Measurements from ENCODE around the gene MAGOHB. TPM values are rescaled to one million over a fixed set of nuclear protein-coding genes. Genes with fewer than 3 reads are reported as not detected.

MAGOHB gene
- total RNA-seq, 4 donors from 2014 or later = 7.7 to 28.9 (median 9.8) TPM

- DNase-seq = no peak
- H3K4me1 ChIP-seq = no peaks in the 10 kb centered on the region
- no peak overlapping the region for H3K4me3 ChIP-seq
- no peak for TF ChIP-seq POLR2A (IDR thresholded peaks at IDR 0.05)
- no peak for TF ChIP-seq CTCF (IDR thresholded peaks at IDR 0.05)
- peak overlapping the region in 1 of 4 donors; percentile 17 for H3K27ac ChIP-seq
- H3K36me3 ChIP-seq = no peaks in the 10 kb centered on the region
- H3K9me3 ChIP-seq = no peaks in the 10 kb centered on the region
- no peaks in the 10 kb centered on the region for H3K27me3 ChIP-seq
These were observed 58.5 kb downstream of the MAGOHB start for GRCh38 chr12:10554756-10555481.

GRCh38 chr12:10554228-10554755, 59.1 kb downstream of the MAGOHB start:
- no peaks in the 10 kb centered on the region for H3K4me1 ChIP-seq
- TF ChIP-seq CTCF (IDR thresholded peaks at IDR 0.05) (no peak), POLR2A (IDR thresholded peaks at IDR 0.05) (no peak)
- H3K9me3 ChIP-seq = no peaks in the 10 kb centered on the region
- no peak overlapping the region for H3K4me3 ChIP-seq
- peak overlapping the region in 1 of 4 donors; percentile 9 for H3K27ac ChIP-seq
- H3K36me3 ChIP-seq = no peaks in the 10 kb centered on the region
- no peak for DNase-seq
- no peaks in the 10 kb centered on the region for H3K27me3 ChIP-seq

Other genes starting within 250 kb of the MAGOHB start
- gene KLRK1, start 223.6 kb downstream of the MAGOHB start, total RNA-seq = 10 to 100 TPM in 1 of 4 donors, 1 to 10 TPM in 3; 3.3 to 17.9 (median 6.6) TPM
- gene KLRC4, start 203.9 kb downstream of the MAGOHB start, total RNA-seq = 1 to 10 TPM in 3 of 4 donors, not detected in 1; 2.1 to 5.8 (median 5.6) TPM
- 1 to 10 TPM in 2 of 4 donors, not detected in 2; 1.6 to 2.8 TPM for gene KLRC3, start 193.0 kb downstream of the MAGOHB start, total RNA-seq
- 1 to 10 TPM in 3 of 4 donors, not detected in 1; 1.8 to 8.3 (median 4.7) TPM for gene KLRC2, start 177.6 kb downstream of the MAGOHB start, total RNA-seq
- gene KLRC1, start 160.2 kb downstream of the MAGOHB start, total RNA-seq = 1 to 10 TPM in 3 of 4 donors, not detected in 1; 1.3 to 3.3 (median 1.9) TPM
- gene EIF2S3B, start 107.7 kb downstream of the MAGOHB start, total RNA-seq = 1 to 10 TPM in 2 of 4 donors, not detected in 2; 1.5 to 1.7 TPM
- gene STYK1, start 60.4 kb upstream of the MAGOHB start, total RNA-seq = 10 to 100 TPM in 3 of 4 donors, 1 to 10 TPM in 1; 5.8 to 43.1 (median 25.4) TPM
- 100 to 1,000 TPM in 3 of 4 donors, 10 to 100 TPM in 1; 77.1 to 291 (median 151) TPM for gene YBX3, start 109.7 kb upstream of the MAGOHB start, total RNA-seq
- not detected for gene TAS2R7, start 189.0 kb upstream of the MAGOHB start, total RNA-seq
- gene TAS2R8, start 193.7 kb upstream of the MAGOHB start, total RNA-seq = not detected
- not detected for gene TAS2R9, start 196.6 kb upstream of the MAGOHB start, total RNA-seq
- not detected for gene TAS2R10, start 212.7 kb upstream of the MAGOHB start, total RNA-seq
- gene PRR4, start 235.9 kb upstream of the MAGOHB start, total RNA-seq = 10 to 100 TPM in 1 of 4 donors, 1 to 10 TPM in 2, not detected in 1; 5.4 to 10.2 (median 5.8) TPM

Measured in Peyer's patch (tissue), 4 donors.